GM19240 (cell line): ENCODE data around the gene DYNC1I1.
"Not testable (repeated sequence)": the region's sequence is repeated elsewhere in the genome, so short reads cannot be mapped to it uniquely, and the experiment has no call there.

ENCODE experiments used
- DNase-seq: peaks from one replicate; pipeline ENCODE4 v3.0.0; 2011; ENCODE audit warnings: low spot score; ENCODE audit not compliant: insufficient read length

DYNC1I1 gene

DNA sequence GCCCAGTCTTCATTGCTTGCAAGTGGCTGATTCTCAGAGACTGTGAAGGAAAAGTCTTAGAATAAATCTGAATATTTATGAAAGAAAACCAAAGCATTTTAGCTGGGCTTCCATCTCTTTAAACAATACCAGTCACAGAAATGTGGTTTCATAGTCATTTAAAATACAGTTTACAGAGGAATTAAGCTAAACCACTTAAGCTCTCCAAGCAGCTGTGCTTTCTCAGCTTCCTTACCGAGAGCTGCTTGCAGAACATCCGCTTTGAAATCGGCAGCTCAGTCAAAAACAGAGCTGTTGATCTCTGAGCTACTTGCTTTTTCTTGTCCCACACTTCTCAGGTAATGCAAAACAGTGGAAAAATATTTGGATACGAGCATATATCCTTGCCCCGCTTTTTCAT, 134.5 kb downstream of the DYNC1I1 start:
- DNase-seq = no peak

GRCh38 chr7:95907337-95907736, 135.0 kb downstream of the DYNC1I1 start:
- DNase-seq = no peak

DNA sequence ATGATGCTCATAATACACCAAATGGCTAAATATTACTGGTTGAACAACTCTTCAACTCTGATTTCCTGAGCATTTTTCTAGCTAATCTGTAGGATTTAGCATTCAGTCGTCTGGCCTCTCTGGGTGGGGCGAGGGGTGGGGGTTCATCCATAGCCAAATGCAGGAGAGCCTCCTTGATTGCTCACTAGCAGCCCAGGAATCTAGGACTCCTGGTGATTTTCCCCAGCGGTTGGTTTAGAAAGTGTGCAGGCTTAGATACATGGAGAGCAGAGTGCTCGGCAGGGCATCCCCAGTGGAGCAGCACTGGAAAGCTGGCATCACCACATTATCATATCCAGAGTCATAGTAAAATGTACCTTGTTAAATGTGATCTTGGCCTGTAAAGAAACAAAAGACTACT, 136.1 kb downstream of the DYNC1I1 start:
- no peak for DNase-seq

GRCh38 chr7:95910341-95910740, 138.0 kb downstream of the DYNC1I1 start:
- no peak for DNase-seq

- DNase-seq = no peak
Measured at GRCh38 chr7:95915731-95916130, 143.4 kb downstream of the DYNC1I1 start.

DNA sequence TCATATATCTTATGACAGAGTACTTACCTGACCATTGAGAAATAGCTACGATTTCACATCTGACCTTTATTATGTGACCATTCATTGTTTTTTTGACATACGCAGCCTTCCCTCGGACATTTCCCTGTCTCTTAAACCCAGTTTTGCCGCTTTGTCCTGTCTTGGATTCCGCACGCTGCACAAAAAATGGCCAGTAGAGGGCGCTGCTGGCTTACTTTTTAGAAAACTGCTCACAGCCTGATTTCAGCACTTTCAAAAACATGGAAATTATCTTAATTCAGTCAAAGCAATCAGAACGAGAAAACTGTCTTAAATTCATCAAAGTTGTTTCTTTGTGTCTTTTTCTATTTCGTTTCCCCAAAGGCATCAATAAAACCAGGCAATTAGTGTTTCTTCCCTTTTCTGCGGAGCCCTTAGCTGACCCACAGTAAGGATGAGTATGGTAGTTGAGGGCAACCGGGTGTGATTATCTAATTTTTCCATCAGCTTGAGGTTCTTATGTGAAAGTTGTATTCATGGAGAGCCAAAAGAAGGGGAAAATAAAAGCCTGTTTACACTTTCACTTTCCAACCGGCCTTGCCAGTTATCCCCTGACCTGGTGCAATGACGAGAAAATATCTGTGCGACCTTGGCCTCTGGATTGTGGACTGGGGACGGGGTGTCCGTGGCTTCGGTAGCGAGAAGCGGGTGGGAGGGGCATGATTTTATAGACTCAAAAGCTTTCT, 144.4 kb downstream of the DYNC1I1 start:
- DNase-seq = peak; percentile 11

GRCh38 chr7:95917634-95918033, 145.3 kb downstream of the DYNC1I1 start:
- no peak for DNase-seq

DNA sequence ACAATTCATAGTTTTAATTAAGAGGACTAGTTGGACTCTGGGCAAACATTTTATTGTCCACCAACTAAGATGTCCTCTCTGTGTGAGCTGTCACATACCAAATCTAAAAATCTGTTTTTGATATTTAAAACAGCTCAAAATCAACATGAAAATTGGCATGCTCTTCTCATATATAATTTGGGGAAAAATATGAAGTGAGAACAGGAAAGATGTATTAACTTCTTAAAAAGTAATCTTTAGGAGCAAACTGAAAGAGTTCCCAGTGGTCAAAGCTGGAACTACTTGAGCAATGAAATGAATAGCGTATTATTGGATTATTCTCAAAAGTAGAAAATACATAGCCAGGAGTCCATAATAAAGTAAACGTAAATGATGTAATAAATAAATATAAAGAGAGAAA, 147.2 kb downstream of the DYNC1I1 start:
- DNase-seq = no peak

DNA sequence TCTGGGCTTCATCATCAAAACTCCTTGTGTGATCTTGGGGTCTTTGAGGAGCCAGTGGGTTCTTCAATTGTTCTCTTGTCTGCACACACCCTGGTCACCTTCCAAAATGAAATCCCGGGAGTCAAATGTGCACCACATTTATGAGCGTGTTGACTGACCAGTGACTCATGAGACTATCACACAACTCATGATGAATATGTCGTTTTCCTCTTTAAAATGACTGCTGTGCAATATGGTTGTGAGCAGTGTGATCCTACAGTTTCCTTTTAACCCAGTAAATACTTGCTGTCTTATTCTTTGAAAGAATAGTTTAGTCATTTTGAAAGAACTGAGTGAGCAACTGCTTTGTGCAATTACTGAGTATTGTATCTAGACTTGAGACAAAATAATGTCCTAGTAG, 149.2 kb downstream of the DYNC1I1 start:
- DNase-seq = no peak

- no peak for DNase-seq
Measured at GRCh38 chr7:95922191-95922590, 149.8 kb downstream of the DYNC1I1 start.

DNA sequence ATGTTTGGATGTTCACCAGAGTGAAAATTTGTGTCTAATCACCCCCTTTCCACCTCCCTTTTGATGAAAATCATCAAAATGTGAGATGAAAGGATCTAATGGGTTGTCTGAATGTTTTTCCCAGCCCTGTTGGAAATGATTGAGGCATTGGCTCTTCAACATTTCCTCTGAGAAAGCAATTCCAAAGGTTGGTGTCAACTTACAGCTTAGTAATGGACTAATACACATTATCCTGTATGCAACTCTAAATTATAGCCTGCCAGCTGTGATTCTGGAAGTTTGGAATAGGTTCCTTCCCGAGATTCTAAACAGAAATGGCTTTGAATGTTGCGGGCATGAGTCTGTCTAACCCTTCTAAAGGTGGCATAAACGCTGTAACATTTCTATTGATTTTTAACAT, 152.9 kb downstream of the DYNC1I1 start:
- DNase-seq = no peak

DNA sequence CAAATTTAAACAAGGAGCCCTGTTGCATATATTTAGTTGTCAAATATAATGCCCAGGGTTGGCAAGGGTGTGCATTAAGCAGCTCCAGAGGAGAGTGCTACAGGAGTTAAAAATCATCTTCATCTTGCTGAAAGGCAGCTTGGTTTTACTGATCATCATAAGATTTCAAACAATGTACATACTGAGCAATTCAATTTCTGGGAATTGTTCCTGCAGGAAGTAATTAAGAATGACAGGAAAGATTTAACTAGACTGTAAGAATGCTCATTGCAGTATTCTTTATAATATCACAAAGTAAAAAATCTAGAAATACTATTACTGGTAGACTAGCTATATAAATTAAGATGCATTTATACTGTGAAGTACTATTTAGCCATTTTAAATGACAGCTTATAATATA, 153.6 kb downstream of the DYNC1I1 start:
- no peak for DNase-seq

- no peak for DNase-seq
Measured at GRCh38 chr7:95927756-95928155, 155.4 kb downstream of the DYNC1I1 start.

DNA sequence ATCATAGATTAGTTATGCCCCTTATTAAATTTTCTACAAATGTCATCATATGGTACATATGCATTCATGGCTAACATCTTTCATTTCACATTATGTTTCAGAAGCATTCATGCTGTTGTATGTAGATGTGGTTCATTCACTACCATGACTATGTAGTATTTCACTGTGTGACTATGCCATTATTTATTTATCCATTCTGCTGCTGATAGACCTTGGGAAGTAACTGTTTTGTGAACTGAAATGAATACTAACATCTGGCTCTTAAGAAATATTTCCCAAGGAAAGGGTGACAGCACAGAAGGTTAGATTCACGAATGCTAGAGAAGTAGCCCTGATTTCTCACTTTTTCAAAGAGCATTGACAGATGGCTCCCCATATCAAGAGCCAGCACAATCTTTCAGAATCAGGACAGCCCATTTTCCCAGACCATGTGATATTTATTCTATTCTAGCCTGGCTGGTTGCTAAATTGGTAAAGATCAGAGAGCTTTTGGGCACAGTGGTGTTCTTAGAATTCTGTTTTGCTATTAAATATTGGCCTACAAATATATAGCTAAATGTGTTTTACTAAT, 157.4 kb downstream of the DYNC1I1 start:
- no peak for DNase-seq

DNA sequence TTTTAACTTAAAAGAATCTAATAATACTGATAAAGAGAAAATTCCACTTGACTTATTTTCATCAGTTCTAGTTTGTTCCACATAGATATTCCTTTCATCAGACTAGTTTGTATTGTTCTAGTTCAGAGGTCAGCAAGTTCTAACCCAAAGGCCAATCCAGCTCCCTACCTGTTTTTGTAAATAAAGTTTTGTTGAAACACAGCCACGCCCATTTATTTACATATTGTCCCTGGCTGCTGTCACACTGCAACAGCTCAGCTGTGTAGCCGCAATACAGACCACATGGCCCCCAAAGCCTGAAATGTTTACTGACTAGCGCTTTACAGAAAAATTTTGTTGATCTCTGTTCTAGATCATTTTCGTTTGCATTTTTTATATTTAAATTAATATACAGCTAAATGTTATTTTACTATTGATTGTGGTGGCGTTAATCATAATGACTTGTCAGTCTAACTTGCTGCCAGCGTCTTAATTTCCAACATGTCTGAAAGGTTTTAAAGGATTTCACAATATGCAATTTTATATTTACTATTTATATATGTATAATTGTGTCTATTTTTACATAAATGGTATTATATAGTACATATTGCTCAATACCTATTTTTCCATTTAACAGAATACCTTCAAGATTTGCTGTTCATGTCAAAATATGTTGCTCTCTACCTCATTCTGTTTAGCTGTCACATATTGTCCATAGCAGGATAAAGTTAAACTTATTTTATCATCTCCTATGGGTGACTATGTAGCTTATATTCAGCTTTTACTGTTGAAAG, 159.3 kb downstream of the DYNC1I1 start:
- no peak for DNase-seq

GRCh38 chr7:95933618-95934017, 161.3 kb downstream of the DYNC1I1 start:
- no peak for DNase-seq

DNA sequence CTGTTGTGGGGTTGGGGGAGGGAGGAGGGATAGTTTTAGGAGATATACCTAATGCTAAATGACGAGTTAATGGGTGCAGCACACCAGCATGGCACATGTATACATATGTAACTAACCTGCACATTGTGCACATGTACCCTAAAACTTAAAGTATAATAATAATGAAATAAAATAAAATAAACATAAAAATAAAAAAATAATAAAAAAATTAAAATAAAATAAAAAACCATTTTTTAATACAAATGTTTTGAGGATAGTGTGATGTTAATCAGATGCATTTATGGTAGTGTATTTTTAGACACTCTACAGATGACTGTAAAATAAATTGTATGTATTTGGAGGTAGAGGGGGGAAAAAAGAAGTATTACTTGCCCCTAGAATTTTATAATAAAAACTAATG, 172.5 kb downstream of the DYNC1I1 start:
- not testable (repeated sequence) for DNase-seq

- DNase-seq = no peak
Measured at GRCh38 chr7:95950698-95951097, 178.3 kb downstream of the DYNC1I1 start.

DNA sequence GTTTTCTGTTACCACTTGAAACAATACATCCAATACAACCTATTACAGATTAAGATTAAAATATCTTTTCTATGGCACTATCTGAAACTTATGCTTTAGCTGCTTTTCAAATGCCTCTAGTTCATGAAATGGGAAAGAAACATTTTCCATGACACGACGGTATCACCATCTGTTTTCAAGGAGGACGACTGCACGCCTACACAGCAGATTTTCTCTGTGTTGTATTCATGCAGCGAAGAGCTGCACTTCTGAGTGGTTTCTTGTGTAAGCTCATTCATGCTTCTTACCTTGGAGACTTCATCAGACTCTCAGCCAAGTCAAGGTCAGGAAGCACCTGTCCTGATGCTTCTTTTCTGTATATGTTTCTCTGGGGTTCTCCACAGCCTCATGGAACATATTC, 179.2 kb downstream of the DYNC1I1 start:
- no peak for DNase-seq

GRCh38 chr7:95951997-95952795, 179.8 kb downstream of the DYNC1I1 start:
- DNase-seq = no peak

- DNase-seq = no peak
Measured at GRCh38 chr7:95952851-95953250, 180.5 kb downstream of the DYNC1I1 start.

- DNase-seq = no peak
Measured at GRCh38 chr7:95955748-95956147, 183.4 kb downstream of the DYNC1I1 start.
